ENCODE results near the gene OPRL1. TPM values are rescaled to one million over a fixed set of nuclear protein-coding genes. Genes with fewer than 3 reads are reported as not detected.
A peak's percentile ranks its signal among the peaks of the same experiment; 100 is the strongest.

Gene OPRL1
- total RNA-seq, 1 experiment from 2014 or later = 0.59 TPM

DNA sequence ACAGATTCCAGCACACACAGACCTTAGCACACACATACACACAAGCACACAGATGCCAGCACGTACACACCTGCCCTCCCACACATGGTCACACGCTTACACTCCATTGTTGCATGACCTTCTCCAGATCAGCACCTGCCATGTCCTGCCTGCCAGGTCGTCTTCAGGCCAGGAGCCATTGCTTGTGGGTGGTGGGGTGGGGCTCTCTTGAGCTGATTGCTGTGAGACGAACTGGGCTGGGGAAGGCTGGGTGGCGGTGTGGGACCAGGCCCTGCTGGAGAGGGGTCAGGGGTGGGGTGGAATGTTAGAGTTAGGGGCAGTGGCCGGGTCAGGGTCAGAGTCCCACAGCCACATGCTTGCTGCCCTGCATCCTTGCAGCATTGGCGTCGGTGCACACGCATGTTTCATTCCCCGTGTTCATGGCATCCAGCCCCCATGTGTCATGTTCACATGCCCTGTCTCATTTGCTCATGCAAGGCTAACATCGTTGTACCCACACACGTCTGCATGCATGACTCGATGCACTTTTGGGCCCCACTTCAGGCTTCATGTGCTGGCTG, 34.0 kb downstream of the OPRL1 start:
- intact Hi-C loops (cut with micrococcal nuclease; ENCODE audit: unreplicated experiment) = no loop called here
- Mint-ChIP-seq H3K4me3 (ENCODE audit: unreplicated experiment) (no peak overlapping the region), H3K4me1 (ENCODE audit: low read depth, unreplicated experiment) (no peaks in the 10 kb centered on the region), H3K9me3 (ENCODE audit: unreplicated experiment) (no peaks in the 10 kb centered on the region), H3K27ac (ENCODE audit: unreplicated experiment) (no peak overlapping the region), H3K27me3 (ENCODE audit: insufficient read depth, unreplicated experiment) (peaks cover 4% of the 10 kb centered on the region), H3K36me3 (ENCODE audit: insufficient read depth, unreplicated experiment) (no peaks in the 10 kb centered on the region)
- CTCF ChIA-PET = interaction anchor here (1.1 to 1.4 kb wide), 2 partner anchors 11 to 15 kb away, joined by 3 read pairs; no protein-coding TSS in a partner anchor
- Histone ChIP-seq H3K4me3 (ENCODE audit: low read depth, low read length) (no peak overlapping the region), H3K27me3 (replicated peaks; ENCODE audit: control insufficient read depth, insufficient read depth, low read length) (no peaks in the 10 kb centered on the region), H3K4me1 (no peaks in the 10 kb centered on the region), H3K9me3 (no peaks in the 10 kb centered on the region), H3K36me3 (ENCODE audit: control insufficient read depth, insufficient read depth, low read length) (no peaks in the 10 kb centered on the region)
- TF ChIP-seq, protein P1, sequence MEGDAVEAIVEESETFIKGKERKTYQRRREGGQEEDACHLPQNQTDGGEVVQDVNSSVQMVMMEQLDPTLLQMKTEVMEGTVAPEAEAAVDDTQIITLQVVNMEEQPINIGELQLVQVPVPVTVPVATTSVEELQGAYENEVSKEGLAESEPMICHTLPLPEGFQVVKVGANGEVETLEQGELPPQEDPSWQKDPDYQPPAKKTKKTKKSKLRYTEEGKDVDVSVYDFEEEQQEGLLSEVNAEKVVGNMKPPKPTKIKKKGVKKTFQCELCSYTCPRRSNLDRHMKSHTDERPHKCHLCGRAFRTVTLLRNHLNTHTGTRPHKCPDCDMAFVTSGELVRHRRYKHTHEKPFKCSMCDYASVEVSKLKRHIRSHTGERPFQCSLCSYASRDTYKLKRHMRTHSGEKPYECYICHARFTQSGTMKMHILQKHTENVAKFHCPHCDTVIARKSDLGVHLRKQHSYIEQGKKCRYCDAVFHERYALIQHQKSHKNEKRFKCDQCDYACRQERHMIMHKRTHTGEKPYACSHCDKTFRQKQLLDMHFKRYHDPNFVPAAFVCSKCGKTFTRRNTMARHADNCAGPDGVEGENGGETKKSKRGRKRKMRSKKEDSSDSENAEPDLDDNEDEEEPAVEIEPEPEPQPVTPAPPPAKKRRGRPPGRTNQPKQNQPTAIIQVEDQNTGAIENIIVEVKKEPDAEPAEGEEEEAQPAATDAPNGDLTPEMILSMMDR (IDR thresholded peaks at IDR 0.05; ENCODE audit: insufficient read depth in 1 of 2, low read depth in 1 of 2, low read length in 1 of 2, severe bottlenecking in 1 of 2, unreplicated experiment in 1 of 2) = no peak
- POLR2A ChIA-PET = no interaction called here
- no TSS peak for BruUV-seq (replicated peaks)
- DNase-seq = peak; percentile 3 to 43

DNA sequence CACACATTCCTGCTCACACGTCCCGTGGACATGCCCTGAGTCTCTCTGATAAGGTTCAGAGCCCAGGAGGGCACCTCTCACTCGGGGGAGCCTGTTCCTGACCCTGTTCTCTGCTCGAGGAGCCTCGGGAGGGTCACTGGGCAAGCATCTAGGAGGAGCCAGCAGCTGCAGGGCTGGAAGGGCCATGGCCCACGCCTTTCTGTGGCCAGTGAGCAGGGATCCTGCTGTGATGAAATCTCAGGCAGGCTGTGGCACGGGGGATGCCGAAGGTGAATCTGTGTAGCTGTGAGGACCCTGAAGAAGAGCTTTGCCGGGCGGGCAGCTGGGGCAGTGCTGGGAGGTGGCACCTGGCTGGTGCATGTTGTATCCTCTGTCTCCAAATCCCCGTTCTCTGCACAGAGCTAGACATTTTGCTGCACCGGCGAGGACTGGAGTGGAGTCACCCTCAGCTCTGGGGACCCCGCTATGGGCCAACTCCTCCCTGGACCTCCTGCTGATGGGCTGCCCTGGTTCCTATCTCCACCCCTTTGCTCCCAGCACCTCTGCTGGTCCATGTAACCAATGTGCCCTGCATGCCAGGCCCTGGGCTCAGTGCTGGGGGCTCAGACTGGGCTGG, 34.6 kb downstream of the OPRL1 start:
- Histone ChIP-seq H3K36me3 (ENCODE audit: control insufficient read depth, insufficient read depth, low read length) (no peaks in the 10 kb centered on the region), H3K4me3 (ENCODE audit: low read depth, low read length) (no peak overlapping the region), H3K27me3 (replicated peaks; ENCODE audit: control insufficient read depth, insufficient read depth, low read length) (no peaks in the 10 kb centered on the region), H3K9me3 (no peaks in the 10 kb centered on the region), H3K4me1 (no peaks in the 10 kb centered on the region)
- ChIA-PET CTCF (interaction anchor here (1.1 to 1.4 kb wide), 2 partner anchors 12 to 15 kb away, joined by 3 read pairs; no protein-coding TSS in a partner anchor), POLR2A (no interaction called here)
- intact Hi-C loops (cut with micrococcal nuclease; ENCODE audit: unreplicated experiment) = no loop called here
- H3K4me1 Mint-ChIP-seq (ENCODE audit: low read depth, unreplicated experiment) = no peaks in the 10 kb centered on the region
- peak; percentile 10 to 38 for DNase-seq
- H3K27ac Mint-ChIP-seq (ENCODE audit: unreplicated experiment) = no peak overlapping the region
- H3K4me3 Mint-ChIP-seq (ENCODE audit: unreplicated experiment) = no peak overlapping the region
- TF ChIP-seq, protein P1 (IDR thresholded peaks at IDR 0.05; ENCODE audit: insufficient read depth in 1 of 2, low read depth in 1 of 2, low read length in 1 of 2, severe bottlenecking in 1 of 2, unreplicated experiment in 1 of 2) = no peak
- peaks cover 4% of the 10 kb centered on the region for H3K27me3 Mint-ChIP-seq (ENCODE audit: insufficient read depth, unreplicated experiment)
- no TSS peak for BruUV-seq (replicated peaks)
- H3K36me3 Mint-ChIP-seq (ENCODE audit: insufficient read depth, unreplicated experiment) = no peaks in the 10 kb centered on the region
- no peaks in the 10 kb centered on the region for H3K9me3 Mint-ChIP-seq (ENCODE audit: unreplicated experiment)

DNA sequence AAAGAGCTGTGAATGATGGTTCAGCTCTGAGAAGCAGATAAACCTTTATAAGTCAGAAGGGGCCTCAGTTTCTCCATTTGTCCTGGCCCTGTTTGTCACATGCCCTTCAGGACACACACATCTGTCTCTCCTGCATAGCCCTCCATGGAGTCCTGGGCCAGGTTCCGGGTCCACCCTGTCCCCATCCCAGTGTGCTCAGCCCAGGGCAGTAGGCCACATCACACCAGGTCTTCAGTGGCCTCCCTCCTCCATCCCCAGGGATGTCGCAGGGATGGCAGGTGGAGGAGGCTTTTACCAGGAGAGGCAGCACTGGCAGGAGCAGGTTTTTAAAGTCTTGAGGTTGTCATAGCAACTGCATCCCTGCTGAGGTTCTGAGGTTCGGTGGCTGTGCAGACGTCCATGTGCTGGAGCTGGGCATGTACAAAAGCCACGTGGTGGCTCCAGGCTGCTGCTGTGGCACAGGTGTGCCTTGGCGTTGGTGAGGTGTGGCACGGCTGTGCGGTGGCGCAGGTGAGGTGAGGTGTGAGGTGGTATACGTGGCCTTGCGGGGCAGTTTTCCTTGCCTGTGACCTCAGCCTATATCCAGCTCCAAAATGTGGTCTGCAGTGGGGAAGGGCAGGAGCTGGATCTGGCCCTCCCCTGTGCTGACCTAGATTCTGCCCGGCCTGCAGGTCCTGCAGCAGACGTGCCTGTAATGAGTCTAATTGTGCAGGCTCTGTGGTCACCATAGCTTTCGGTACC, 35.5 kb downstream of the OPRL1 start:
- Mint-ChIP-seq H3K27me3 (ENCODE audit: insufficient read depth, unreplicated experiment) (peaks cover 4% of the 10 kb centered on the region), H3K9me3 (ENCODE audit: unreplicated experiment) (no peaks in the 10 kb centered on the region), H3K4me3 (ENCODE audit: unreplicated experiment) (no peak overlapping the region), H3K4me1 (ENCODE audit: low read depth, unreplicated experiment) (no peaks in the 10 kb centered on the region), H3K36me3 (ENCODE audit: insufficient read depth, unreplicated experiment) (peaks cover 6% of the 10 kb centered on the region), H3K27ac (ENCODE audit: unreplicated experiment) (no peak overlapping the region)
- no peaks in the 10 kb centered on the region for H3K9me3 ChIP-seq
- ChIA-PET POLR2A (interaction anchor here (0.6 kb wide), 2 partner anchors 36 to 134 kb away, joined by 3 to 4 read pairs; partner anchors contain the start of gene RGS19), CTCF (interaction anchor here (2.2 to 2.7 kb wide), 2 partner anchors 13 to 32 kb away, joined by 11 to 15 read pairs; partner anchors contain the start of gene LKAAEAR1)
- no peaks in the 10 kb centered on the region for H3K4me1 ChIP-seq
- TF ChIP-seq, protein P1 (IDR thresholded peaks at IDR 0.05; ENCODE audit: insufficient read depth in 1 of 2, low read depth in 1 of 2, low read length in 1 of 2, severe bottlenecking in 1 of 2, unreplicated experiment in 1 of 2) = no peak
- H3K36me3 ChIP-seq (ENCODE audit: control insufficient read depth, insufficient read depth, low read length) = no peaks in the 10 kb centered on the region
- BruUV-seq (replicated peaks) = no TSS peak
- intact Hi-C loops (cut with micrococcal nuclease; ENCODE audit: unreplicated experiment) = no loop called here
- H3K27me3 ChIP-seq (replicated peaks; ENCODE audit: control insufficient read depth, insufficient read depth, low read length) = no peaks in the 10 kb centered on the region
- peak; percentile 11 to 46 for DNase-seq
- H3K4me3 ChIP-seq (ENCODE audit: low read depth, low read length) = no peak overlapping the region

Measured in Caco-2 (cell line).